ENCODE measurements around the gene RHOF.

DNA sequence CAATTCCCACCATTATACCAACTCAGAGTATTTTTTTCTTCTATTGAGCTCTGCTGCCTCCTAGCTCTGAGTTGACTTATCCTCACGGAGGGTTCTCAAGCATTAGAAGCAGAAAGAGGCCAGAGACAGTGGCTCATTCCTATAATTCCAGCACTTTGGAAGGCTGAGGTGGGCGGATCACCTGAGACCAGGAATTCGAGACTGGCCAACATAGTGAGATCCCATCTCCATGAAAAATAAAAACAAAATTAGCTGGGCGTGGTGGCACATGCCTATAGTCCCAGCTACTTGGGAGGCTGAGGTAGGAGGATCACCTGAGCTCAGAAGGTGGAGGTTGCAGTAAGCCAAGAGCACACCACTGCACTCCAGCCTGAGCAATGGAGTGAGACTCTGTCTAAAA, 44.2 kb upstream of the RHOF start:
- TF ChIP-seq, protein P1, sequence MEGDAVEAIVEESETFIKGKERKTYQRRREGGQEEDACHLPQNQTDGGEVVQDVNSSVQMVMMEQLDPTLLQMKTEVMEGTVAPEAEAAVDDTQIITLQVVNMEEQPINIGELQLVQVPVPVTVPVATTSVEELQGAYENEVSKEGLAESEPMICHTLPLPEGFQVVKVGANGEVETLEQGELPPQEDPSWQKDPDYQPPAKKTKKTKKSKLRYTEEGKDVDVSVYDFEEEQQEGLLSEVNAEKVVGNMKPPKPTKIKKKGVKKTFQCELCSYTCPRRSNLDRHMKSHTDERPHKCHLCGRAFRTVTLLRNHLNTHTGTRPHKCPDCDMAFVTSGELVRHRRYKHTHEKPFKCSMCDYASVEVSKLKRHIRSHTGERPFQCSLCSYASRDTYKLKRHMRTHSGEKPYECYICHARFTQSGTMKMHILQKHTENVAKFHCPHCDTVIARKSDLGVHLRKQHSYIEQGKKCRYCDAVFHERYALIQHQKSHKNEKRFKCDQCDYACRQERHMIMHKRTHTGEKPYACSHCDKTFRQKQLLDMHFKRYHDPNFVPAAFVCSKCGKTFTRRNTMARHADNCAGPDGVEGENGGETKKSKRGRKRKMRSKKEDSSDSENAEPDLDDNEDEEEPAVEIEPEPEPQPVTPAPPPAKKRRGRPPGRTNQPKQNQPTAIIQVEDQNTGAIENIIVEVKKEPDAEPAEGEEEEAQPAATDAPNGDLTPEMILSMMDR (IDR thresholded peaks at IDR 0.05), result no peak
- TF ChIP-seq POLR2A (IDR thresholded peaks at IDR 0.05) (no peak), POLR2AphosphoS5 (IDR thresholded peaks at IDR 0.05) (no peak), EP300 (IDR thresholded peaks at IDR 0.05) (no peak)

All from sigmoid colon (tissue), 4 donors.